ENCODE measurements around the gene TPK1. TPM values are rescaled to one million over a fixed set of nuclear protein-coding genes. Genes with fewer than 3 reads are reported as not detected.

Gene TPK1
- total RNA-seq, 1 donor from 2014 or later, result 4.0 TPM

DNA sequence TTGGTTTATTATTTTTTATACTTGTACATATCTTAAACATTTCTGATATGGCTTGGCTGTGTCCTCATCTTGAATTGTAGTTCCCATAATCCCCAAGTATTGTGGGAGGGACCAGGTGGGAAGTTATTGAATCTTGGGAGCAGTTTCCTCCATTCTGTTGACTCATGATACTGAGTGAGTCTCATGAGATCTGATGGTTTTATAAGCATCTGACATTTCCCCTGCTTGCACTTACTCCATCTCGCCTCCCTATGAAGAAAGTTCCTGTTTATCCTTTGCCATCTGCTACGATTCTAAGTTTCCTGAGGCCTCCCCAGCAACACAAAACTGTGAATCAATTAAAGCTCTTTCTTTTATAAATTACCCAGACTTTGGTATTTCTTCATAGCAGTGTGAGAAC lies 207.7 kb downstream of the TPK1 start:
- TF ChIP-seq, protein P1, sequence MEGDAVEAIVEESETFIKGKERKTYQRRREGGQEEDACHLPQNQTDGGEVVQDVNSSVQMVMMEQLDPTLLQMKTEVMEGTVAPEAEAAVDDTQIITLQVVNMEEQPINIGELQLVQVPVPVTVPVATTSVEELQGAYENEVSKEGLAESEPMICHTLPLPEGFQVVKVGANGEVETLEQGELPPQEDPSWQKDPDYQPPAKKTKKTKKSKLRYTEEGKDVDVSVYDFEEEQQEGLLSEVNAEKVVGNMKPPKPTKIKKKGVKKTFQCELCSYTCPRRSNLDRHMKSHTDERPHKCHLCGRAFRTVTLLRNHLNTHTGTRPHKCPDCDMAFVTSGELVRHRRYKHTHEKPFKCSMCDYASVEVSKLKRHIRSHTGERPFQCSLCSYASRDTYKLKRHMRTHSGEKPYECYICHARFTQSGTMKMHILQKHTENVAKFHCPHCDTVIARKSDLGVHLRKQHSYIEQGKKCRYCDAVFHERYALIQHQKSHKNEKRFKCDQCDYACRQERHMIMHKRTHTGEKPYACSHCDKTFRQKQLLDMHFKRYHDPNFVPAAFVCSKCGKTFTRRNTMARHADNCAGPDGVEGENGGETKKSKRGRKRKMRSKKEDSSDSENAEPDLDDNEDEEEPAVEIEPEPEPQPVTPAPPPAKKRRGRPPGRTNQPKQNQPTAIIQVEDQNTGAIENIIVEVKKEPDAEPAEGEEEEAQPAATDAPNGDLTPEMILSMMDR (conservative IDR thresholded peaks at IDR 0.05), result no peak
- H3K9me3 Mint-ChIP-seq, result peaks cover 13% of the 10 kb centered on the region
- no peak overlapping the region for H3K4me3 Mint-ChIP-seq
- no peaks in the 10 kb centered on the region for H3K36me3 Mint-ChIP-seq (ENCODE audit: low read depth)
- DNase-seq (ENCODE audit: low read depth, low spot score), result no peak
- no peaks in the 10 kb centered on the region for H3K27me3 Mint-ChIP-seq (ENCODE audit: low read depth)
- no peak overlapping the region for H3K27ac Mint-ChIP-seq (ENCODE audit: unreplicated experiment)
- H3K4me1 Mint-ChIP-seq, result no peaks in the 10 kb centered on the region

DNA sequence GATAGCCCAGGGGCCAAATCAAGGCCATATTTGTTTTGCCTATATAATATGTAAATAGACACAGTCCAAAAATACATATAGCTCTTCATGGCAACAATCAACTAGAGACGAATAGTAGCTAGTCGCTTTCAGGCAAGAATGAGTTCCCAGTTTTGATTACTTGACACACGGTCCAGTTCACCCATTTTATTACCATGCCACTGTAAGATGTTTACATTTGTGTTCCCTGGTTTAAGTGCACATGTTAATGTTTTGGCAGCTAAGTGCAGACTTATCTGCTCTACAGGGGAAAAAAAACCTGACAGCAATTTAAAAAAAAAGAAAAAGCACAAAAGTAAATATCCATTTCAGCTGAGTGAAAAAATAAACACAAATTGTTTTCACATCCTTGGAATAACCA lies 213.1 kb downstream of the TPK1 start:
- H3K27me3 Mint-ChIP-seq (ENCODE audit: low read depth), result no peaks in the 10 kb centered on the region
- DNase-seq (ENCODE audit: low read depth, low spot score), result no peak
- H3K9me3 Mint-ChIP-seq, result peaks cover 6% of the 10 kb centered on the region
- H3K4me1 Mint-ChIP-seq, result no peaks in the 10 kb centered on the region
- no peak overlapping the region for H3K4me3 Mint-ChIP-seq
- TF ChIP-seq, protein P1 (conservative IDR thresholded peaks at IDR 0.05), result no peak
- H3K36me3 Mint-ChIP-seq (ENCODE audit: low read depth), result no peaks in the 10 kb centered on the region
- H3K27ac Mint-ChIP-seq (ENCODE audit: unreplicated experiment), result no peak overlapping the region

DNA sequence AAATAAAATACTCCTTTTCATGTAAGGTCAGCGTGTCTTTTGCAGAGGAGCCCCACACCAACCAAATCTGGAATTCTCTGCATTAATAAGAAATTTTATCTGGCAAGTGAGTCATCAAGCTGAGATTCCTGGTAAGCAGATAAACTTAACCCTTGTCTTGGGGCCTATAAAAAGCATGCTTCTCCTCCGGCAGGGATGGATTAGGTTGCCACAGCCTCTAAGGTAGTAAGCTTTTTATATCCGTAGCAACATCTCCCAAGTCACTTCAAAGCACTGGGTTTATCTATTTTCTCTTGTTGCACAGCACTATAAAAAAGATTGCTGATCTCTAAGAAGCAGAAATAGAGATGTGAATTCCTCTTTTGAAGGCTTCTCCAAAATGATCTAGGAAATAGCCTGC lies 229.6 kb downstream of the TPK1 start:
- H3K27me3 Mint-ChIP-seq (ENCODE audit: low read depth), result no peaks in the 10 kb centered on the region
- TF ChIP-seq, protein P1 (conservative IDR thresholded peaks at IDR 0.05), result no peak
- H3K4me1 Mint-ChIP-seq, result no peaks in the 10 kb centered on the region
- no peak for DNase-seq (ENCODE audit: low read depth, low spot score)
- H3K9me3 Mint-ChIP-seq, result no peaks in the 10 kb centered on the region
- no peak overlapping the region for H3K27ac Mint-ChIP-seq (ENCODE audit: unreplicated experiment)
- H3K4me3 Mint-ChIP-seq, result no peak overlapping the region
- no peaks in the 10 kb centered on the region for H3K36me3 Mint-ChIP-seq (ENCODE audit: low read depth)

DNA sequence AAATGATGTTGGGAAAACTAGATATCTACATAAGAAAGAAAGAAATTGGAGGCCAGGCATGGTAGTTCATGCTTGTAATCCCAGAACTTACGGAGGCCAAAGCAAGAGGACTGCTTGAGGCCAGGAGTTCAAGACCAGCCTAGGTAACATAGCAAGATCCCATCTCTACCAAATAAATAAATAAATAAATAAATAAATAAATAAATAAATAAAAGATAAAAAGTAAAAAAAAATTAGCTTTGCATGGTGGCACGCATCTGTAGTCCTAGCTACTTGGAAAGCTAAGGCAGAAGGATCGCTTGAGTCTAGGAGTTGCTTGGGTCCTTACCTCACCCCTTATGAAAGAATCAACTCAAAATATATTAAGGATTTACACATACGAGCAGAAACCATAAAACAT lies 238.9 kb downstream of the TPK1 start:
- TF ChIP-seq, protein P1 (conservative IDR thresholded peaks at IDR 0.05), result no peak
- Mint-ChIP-seq H3K4me1 (no peaks in the 10 kb centered on the region), H3K27ac (ENCODE audit: unreplicated experiment) (no peak overlapping the region), H3K36me3 (ENCODE audit: low read depth) (no peaks in the 10 kb centered on the region), H3K4me3 (no peak overlapping the region), H3K9me3 (peaks cover 14% of the 10 kb centered on the region), H3K27me3 (ENCODE audit: low read depth) (no peaks in the 10 kb centered on the region)
- no peak for DNase-seq (ENCODE audit: low read depth, low spot score)

DNA sequence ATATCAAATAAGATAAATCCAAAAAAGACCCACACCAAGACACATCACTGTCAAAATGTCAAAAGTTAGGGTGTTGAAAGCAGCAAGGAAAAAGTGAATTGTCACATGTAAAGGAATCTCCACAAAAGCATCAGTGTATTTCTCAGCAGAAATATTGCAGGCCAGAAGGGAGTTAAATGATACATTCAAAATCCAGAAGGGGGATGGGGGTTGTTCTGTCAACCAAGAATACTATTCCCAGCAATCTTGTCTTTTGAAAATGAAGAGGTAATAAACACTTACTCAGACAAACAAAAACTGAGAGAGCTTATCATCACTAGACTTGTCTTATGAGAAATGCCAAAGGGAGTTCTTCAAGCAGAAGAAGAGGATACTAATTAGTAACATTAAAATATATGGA lies 241.3 kb downstream of the TPK1 start:
- Mint-ChIP-seq H3K4me3 (no peak overlapping the region), H3K4me1 (no peaks in the 10 kb centered on the region), H3K36me3 (ENCODE audit: low read depth) (no peaks in the 10 kb centered on the region), H3K27ac (ENCODE audit: unreplicated experiment) (no peak overlapping the region), H3K27me3 (ENCODE audit: low read depth) (no peaks in the 10 kb centered on the region), H3K9me3 (peaks cover 14% of the 10 kb centered on the region)
- no peak for DNase-seq (ENCODE audit: low read depth, low spot score)
- TF ChIP-seq, protein P1 (conservative IDR thresholded peaks at IDR 0.05), result no peak

DNA sequence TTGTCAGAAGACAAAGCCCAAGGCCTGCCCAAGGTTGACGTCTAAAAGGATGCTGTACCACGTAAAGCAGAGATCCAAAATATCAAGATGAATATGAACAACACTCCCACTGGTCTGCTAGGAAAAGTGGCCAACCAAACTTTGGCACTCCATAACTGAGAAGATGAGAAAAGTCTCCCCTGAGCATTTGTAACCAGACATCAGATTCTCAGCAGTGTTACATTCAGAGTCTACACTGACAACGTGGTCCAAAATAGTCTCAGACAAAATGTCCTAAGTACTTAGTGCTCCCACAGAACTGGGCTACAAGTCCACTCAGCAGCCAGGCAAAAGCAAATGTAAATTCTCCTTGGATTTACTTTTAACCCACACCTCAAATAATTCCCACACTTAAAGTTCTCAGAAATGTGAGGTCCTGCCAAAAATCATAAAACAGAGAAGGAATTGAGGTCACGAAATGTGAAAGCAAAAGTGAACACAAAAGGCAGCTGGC lies 247.2 kb downstream of the TPK1 start:
- Mint-ChIP-seq H3K4me3 (no peak overlapping the region), H3K36me3 (ENCODE audit: low read depth) (no peaks in the 10 kb centered on the region), H3K9me3 (no peaks in the 10 kb centered on the region), H3K27me3 (ENCODE audit: low read depth) (no peaks in the 10 kb centered on the region), H3K27ac (ENCODE audit: unreplicated experiment) (no peak overlapping the region), H3K4me1 (no peaks in the 10 kb centered on the region)
- no peak for DNase-seq (ENCODE audit: low read depth, low spot score)
- TF ChIP-seq, protein P1 (conservative IDR thresholded peaks at IDR 0.05), result no peak
